Adipocyte (in vitro differentiated cells): Measurements from ENCODE around the gene TEP1.

ENCODE experiments used
- DNase-seq: peaks from one replicate; pipeline ENCODE4 v3.0.0-alpha.2; 2015; ENCODE audit warnings: low read depth
- H3K27me3 ChIP-seq: replicated peaks from 2 replicates; pipeline ENCODE4 v1.7.0; 2013; ENCODE audit warnings: mild to moderate bottlenecking, low read length, moderate library complexity; ENCODE audit not compliant: control insufficient read depth, insufficient read depth
- H3K36me3 ChIP-seq: 2 replicates; pipeline ENCODE4 v1.7.0; 2013; ENCODE audit warnings: low read length, mild to moderate bottlenecking, moderate library complexity; ENCODE audit not compliant: control insufficient read depth, insufficient read depth, severe bottlenecking
- H3K4me1 ChIP-seq: 2 replicates; pipeline ENCODE4 v1.7.0; 2013; ENCODE audit warnings: mild to moderate bottlenecking, low read length, moderate library complexity; ENCODE audit not compliant: control insufficient read depth, insufficient read depth
- H3K4me3 ChIP-seq: 2 replicates; pipeline ENCODE4 v1.7.0; 2013; ENCODE audit warnings: mild to moderate bottlenecking, low read length, moderate library complexity
- H3K9ac ChIP-seq: 2 replicates; pipeline ENCODE4 v1.7.0; 2013; ENCODE audit warnings: mild to moderate bottlenecking, low read length, moderate library complexity
- H3K9me3 ChIP-seq: 2 replicates; pipeline ENCODE4 v1.7.0; 2013; ENCODE audit warnings: mild to moderate bottlenecking, low read length, moderate library complexity; ENCODE audit not compliant: control insufficient read depth

The TEP1 gene

GRCh38 chr14:20409226-20409625 lies 4.1 kb downstream of the TEP1 start:
- peaks cover 18% of the 10 kb centered on the region for H3K4me1 ChIP-seq
- no peaks in the 10 kb centered on the region for H3K27me3 ChIP-seq
- H3K9me3 ChIP-seq, result no peaks in the 10 kb centered on the region
- no peak overlapping the region for H3K9ac ChIP-seq
- peaks cover 39% of the 10 kb centered on the region for H3K36me3 ChIP-seq
- no peak overlapping the region for H3K4me3 ChIP-seq
- DNase-seq, result peak; percentile 14

GRCh38 chr14:20403521-20403920 lies 9.8 kb downstream of the TEP1 start:
- H3K36me3 ChIP-seq, result peaks cover 90% of the 10 kb centered on the region
- DNase-seq, result no peak
- no peaks in the 10 kb centered on the region for H3K9me3 ChIP-seq
- H3K9ac ChIP-seq, result no peak overlapping the region
- H3K4me1 ChIP-seq, result peaks cover 4% of the 10 kb centered on the region
- H3K27me3 ChIP-seq, result no peaks in the 10 kb centered on the region
- no peak overlapping the region for H3K4me3 ChIP-seq

- DNase-seq, result no peak
- H3K36me3 ChIP-seq, result peaks cover 83% of the 10 kb centered on the region
These were observed 12.2 kb downstream of the TEP1 start for GRCh38 chr14:20400965-20401593.

GRCh38 chr14:20400589-20400964 lies 12.7 kb downstream of the TEP1 start:
- Histone ChIP-seq H3K9me3 (no peaks in the 10 kb centered on the region), H3K9ac (no peak overlapping the region), H3K4me1 (peaks cover 11% of the 10 kb centered on the region), H3K27me3 (no peaks in the 10 kb centered on the region), H3K36me3 (peaks cover 87% of the 10 kb centered on the region), H3K4me3 (no peak overlapping the region)
- no peak for DNase-seq

More at GRCh38 chr14:20400965-20401593, 12.2 kb downstream of the TEP1 start:
- H3K9me3 ChIP-seq, result no peaks in the 10 kb centered on the region
- peaks cover 11% of the 10 kb centered on the region for H3K4me1 ChIP-seq
- H3K27me3 ChIP-seq, result no peaks in the 10 kb centered on the region
- H3K9ac ChIP-seq, result no peak overlapping the region
- H3K4me3 ChIP-seq, result no peak overlapping the region

- Histone ChIP-seq H3K9ac (no peak overlapping the region), H3K4me1 (peaks cover 11% of the 10 kb centered on the region), H3K27me3 (no peaks in the 10 kb centered on the region), H3K9me3 (no peaks in the 10 kb centered on the region), H3K36me3 (peaks cover 86% of the 10 kb centered on the region), H3K4me3 (no peak overlapping the region)
- no peak for DNase-seq
These were observed 15.8 kb downstream of the TEP1 start for GRCh38 chr14:20397511-20397910.

GRCh38 chr14:20391505-20391904 lies 21.8 kb downstream of the TEP1 start:
- H3K4me1 ChIP-seq, result peaks cover 2% of the 10 kb centered on the region
- no peak for DNase-seq
- H3K4me3 ChIP-seq, result no peak overlapping the region
- H3K27me3 ChIP-seq, result no peaks in the 10 kb centered on the region
- no peak overlapping the region for H3K9ac ChIP-seq
- no peaks in the 10 kb centered on the region for H3K9me3 ChIP-seq
- H3K36me3 ChIP-seq, result peaks cover 89% of the 10 kb centered on the region

- H3K4me1 ChIP-seq, result no peaks in the 10 kb centered on the region
- DNase-seq, result no peak
- H3K9ac ChIP-seq, result no peak overlapping the region
- H3K27me3 ChIP-seq, result no peaks in the 10 kb centered on the region
- no peak overlapping the region for H3K4me3 ChIP-seq
- no peaks in the 10 kb centered on the region for H3K9me3 ChIP-seq
- peaks cover 92% of the 10 kb centered on the region for H3K36me3 ChIP-seq
These were observed 25.1 kb downstream of the TEP1 start for GRCh38 chr14:20388159-20388558.

GRCh38 chr14:20387576-20387975 lies 25.7 kb downstream of the TEP1 start:
- DNase-seq, result no peak
- H3K4me1 ChIP-seq, result no peaks in the 10 kb centered on the region
- no peaks in the 10 kb centered on the region for H3K9me3 ChIP-seq
- H3K4me3 ChIP-seq, result no peak overlapping the region
- no peaks in the 10 kb centered on the region for H3K27me3 ChIP-seq
- no peak overlapping the region for H3K9ac ChIP-seq
- H3K36me3 ChIP-seq, result peaks cover 95% of the 10 kb centered on the region

- H3K9ac ChIP-seq, result no peak overlapping the region
- H3K4me1 ChIP-seq, result no peaks in the 10 kb centered on the region
- H3K9me3 ChIP-seq, result no peaks in the 10 kb centered on the region
- no peak for DNase-seq
- no peak overlapping the region for H3K4me3 ChIP-seq
- H3K36me3 ChIP-seq, result peaks cover 95% of the 10 kb centered on the region
- no peaks in the 10 kb centered on the region for H3K27me3 ChIP-seq
These were observed 26.9 kb downstream of the TEP1 start for GRCh38 chr14:20386276-20386855.

- no peak for DNase-seq
- H3K4me1 ChIP-seq, result no peaks in the 10 kb centered on the region
- no peaks in the 10 kb centered on the region for H3K9me3 ChIP-seq
- no peak overlapping the region for H3K9ac ChIP-seq
- peaks cover 95% of the 10 kb centered on the region for H3K36me3 ChIP-seq
- no peaks in the 10 kb centered on the region for H3K27me3 ChIP-seq
- no peak overlapping the region for H3K4me3 ChIP-seq
These were observed 28.4 kb downstream of the TEP1 start for GRCh38 chr14:20384886-20385285.

GRCh38 chr14:20384321-20384720 lies 29.0 kb downstream of the TEP1 start:
- no peak for DNase-seq
- H3K27me3 ChIP-seq, result no peaks in the 10 kb centered on the region
- H3K9me3 ChIP-seq, result no peaks in the 10 kb centered on the region
- H3K36me3 ChIP-seq, result peaks cover 95% of the 10 kb centered on the region
- H3K4me1 ChIP-seq, result no peaks in the 10 kb centered on the region
- no peak overlapping the region for H3K4me3 ChIP-seq
- H3K9ac ChIP-seq, result no peak overlapping the region

- no peak for DNase-seq
- Histone ChIP-seq H3K36me3 (peaks cover 96% of the 10 kb centered on the region), H3K9ac (no peak overlapping the region), H3K27me3 (no peaks in the 10 kb centered on the region), H3K4me1 (no peaks in the 10 kb centered on the region), H3K4me3 (no peak overlapping the region), H3K9me3 (no peaks in the 10 kb centered on the region)
These were observed 29.7 kb downstream of the TEP1 start for GRCh38 chr14:20383636-20384035.
